ENCODE measurements around the gene MAP6.

GRCh38 chr11:75667255-75667830 is 1.5 kb downstream of the MAP6 start:
- TF ChIP-seq, protein P1, sequence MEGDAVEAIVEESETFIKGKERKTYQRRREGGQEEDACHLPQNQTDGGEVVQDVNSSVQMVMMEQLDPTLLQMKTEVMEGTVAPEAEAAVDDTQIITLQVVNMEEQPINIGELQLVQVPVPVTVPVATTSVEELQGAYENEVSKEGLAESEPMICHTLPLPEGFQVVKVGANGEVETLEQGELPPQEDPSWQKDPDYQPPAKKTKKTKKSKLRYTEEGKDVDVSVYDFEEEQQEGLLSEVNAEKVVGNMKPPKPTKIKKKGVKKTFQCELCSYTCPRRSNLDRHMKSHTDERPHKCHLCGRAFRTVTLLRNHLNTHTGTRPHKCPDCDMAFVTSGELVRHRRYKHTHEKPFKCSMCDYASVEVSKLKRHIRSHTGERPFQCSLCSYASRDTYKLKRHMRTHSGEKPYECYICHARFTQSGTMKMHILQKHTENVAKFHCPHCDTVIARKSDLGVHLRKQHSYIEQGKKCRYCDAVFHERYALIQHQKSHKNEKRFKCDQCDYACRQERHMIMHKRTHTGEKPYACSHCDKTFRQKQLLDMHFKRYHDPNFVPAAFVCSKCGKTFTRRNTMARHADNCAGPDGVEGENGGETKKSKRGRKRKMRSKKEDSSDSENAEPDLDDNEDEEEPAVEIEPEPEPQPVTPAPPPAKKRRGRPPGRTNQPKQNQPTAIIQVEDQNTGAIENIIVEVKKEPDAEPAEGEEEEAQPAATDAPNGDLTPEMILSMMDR (IDR thresholded peaks at IDR 0.05): no peak
- TF ChIP-seq POLR2A (IDR thresholded peaks at IDR 0.05): no peak

Measured in right lobe of liver (tissue), 4 donors.